H1 (cell line): ENCODE results near the gene NANOS2. TPM values are rescaled to one million over a fixed set of nuclear protein-coding genes. Genes with fewer than 3 reads are reported as not detected.

Experiments
- ATF3 ChIP-seq: IDR thresholded peaks from 2 replicates; pipeline ENCODE4 v1.6.1; 2011; ENCODE audit warnings: low read depth, mild to moderate bottlenecking, low read length; ENCODE audit not compliant: insufficient read depth
- BCL11A ChIP-seq, 2 experiments: IDR thresholded peaks; one replicate each; pipeline ENCODE4 v1.6.1; 2011; ENCODE audit warnings: low read depth in 2 of 2, low read length in 2 of 2, mild to moderate bottlenecking in 2 of 2
- BRCA1 ChIP-seq: IDR thresholded peaks from 2 replicates; pipeline ENCODE4 v1.6.1; 2012; ENCODE audit warnings: low read depth, low read length, improper control_type of control experiment
- CEBPB ChIP-seq: IDR thresholded peaks from 2 replicates; pipeline ENCODE4 v1.6.1; 2012; ENCODE audit warnings: low read depth, low read length
- CHD1 ChIP-seq: IDR thresholded peaks from 2 replicates; pipeline ENCODE4 v1.6.1; 2012; ENCODE audit warnings: low read depth, low read length, improper control_type of control experiment
- E2F6 ChIP-seq: IDR thresholded peaks from 2 replicates; pipeline ENCODE4 v1.6.1; 2012; ENCODE audit warnings: inconsistent platforms
- EGR1 ChIP-seq: IDR thresholded peaks from 2 replicates; pipeline ENCODE4 v1.6.1; 2011; ENCODE audit warnings: low read depth, low read length, borderline replicate concordance
- EP300 ChIP-seq, 2 experiments: IDR thresholded peaks; 1 replicate in 1 of 2; 2 replicates in 1 of 2; pipeline ENCODE4 v1.6.1; 2011 to 2012; ENCODE audit warnings: low read depth in 2 of 2, low read length in 2 of 2, mild to moderate bottlenecking in 2 of 2, borderline replicate concordance in 1 of 2, inconsistent platforms in 1 of 2, moderate library complexity in 1 of 2
- EZH2 ChIP-seq: fragments of 200-600 bp; sonication (generic); IDR thresholded peaks from 2 replicates; pipeline ENCODE4 v1.7.1; 2012; ENCODE audit warnings: low read depth, mild to moderate bottlenecking, moderate library complexity, low read length, inconsistent platforms; ENCODE audit not compliant: severe bottlenecking
- GTF2F1 ChIP-seq: IDR thresholded peaks from 2 replicates; pipeline ENCODE4 v1.6.1; 2012; ENCODE audit warnings: low read depth, low read length, improper control_type of control experiment, borderline replicate concordance
- HDAC2 ChIP-seq, 2 experiments: fragments of 300-600 bp in 1 of 2; sonication (generic) in 1 of 2; IDR thresholded peaks; 2 replicates each; pipeline ENCODE4 v1.6.1; 2011 to 2012; ENCODE audit warnings: low read depth in 2 of 2, low read length in 2 of 2, mild to moderate bottlenecking in 2 of 2, moderate library complexity in 2 of 2, borderline replicate concordance in 1 of 2, inconsistent platforms in 1 of 2
- HDAC6 ChIP-seq: IDR thresholded peaks from one replicate; pipeline ENCODE4 v1.7.1; 2012; ENCODE audit warnings: low read depth, mild to moderate bottlenecking, inconsistent platforms, low read length, moderate library complexity
- NANOG ChIP-seq: IDR thresholded peaks from 2 replicates; pipeline ENCODE4 v1.6.1; 2011; ENCODE audit warnings: low read length, low read depth, mild to moderate bottlenecking, inconsistent platforms; ENCODE audit not compliant: insufficient read depth, poor library complexity, severe bottlenecking
- POLR2A ChIP-seq, 2 experiments: IDR thresholded peaks; 1 replicate in 1 of 2; 2 replicates in 1 of 2; pipeline ENCODE4 v1.6.1; 2011; ENCODE audit warnings: low read depth in 2 of 2, low read length in 2 of 2, mild to moderate bottlenecking in 2 of 2; ENCODE audit errors: control extremely low read depth in 1 of 2
- RXRA ChIP-seq: IDR thresholded peaks from 2 replicates; pipeline ENCODE4 v1.6.1; 2011; ENCODE audit warnings: low read depth, mild to moderate bottlenecking, low read length, moderate library complexity; ENCODE audit not compliant: insufficient read depth
- SIN3A ChIP-seq, 2 experiments: IDR thresholded peaks in 1 of 2; conservative IDR thresholded peaks in 1 of 2; 2 replicates each; pipeline ENCODE4 v1.6.1; 2011 to 2012; ENCODE audit warnings: low read length in 2 of 2, improper control_type of control experiment in 1 of 2, low read depth in 1 of 2, mild to moderate bottlenecking in 1 of 2
- SP2 ChIP-seq: IDR thresholded peaks from 2 replicates; pipeline ENCODE4 v1.6.1; 2012; ENCODE audit warnings: mild to moderate bottlenecking, low read length, inconsistent platforms
- TEAD4 ChIP-seq: IDR thresholded peaks from 2 replicates; pipeline ENCODE4 v1.6.1; 2012; ENCODE audit warnings: low read depth, low read length, inconsistent platforms, mixed read lengths
- USF2 ChIP-seq: IDR thresholded peaks from 2 replicates; pipeline ENCODE4 v1.6.1; 2011; ENCODE audit warnings: low read length, improper control_type of control experiment
- ZNF274 ChIP-seq: IDR thresholded peaks from 2 replicates; pipeline ENCODE4 v1.7.0; 2012; ENCODE audit warnings: low read length, borderline replicate concordance; ENCODE audit errors: extremely low read depth
- polyA plus RNA-seq, 7 experiments: library from polyadenylated mRNA; depleted of rRNA in 3 of 7; stranded (reverse) in 5 of 7; unstranded in 2 of 7; fragments of >200 nt in 5 of 7; fragments of 200-250 nt in 2 of 7; gene quantifications; 1 replicate in 5 of 7; 2 replicates in 1 of 7; 4 replicates in 1 of 7; pipeline versions ENCODE4 v1.2.1 to v1.2.3, GENCODE V29; 2011 to 2013; ENCODE audit warnings: missing spikeins in 2 of 7, mixed read lengths in 2 of 7
- total RNA-seq: library from RNA; stranded (reverse); fragmentation: NEBNext Ultra II Directional; extraction: Animal tissue kit (Norgen Biotek cat#: 25700); gene quantifications from 2 replicates; pipeline ENCODE4 v1.2.1, GENCODE V29; 2021

The NANOS2 gene
- total and polyA plus RNA-seq, 2 of the 8 experiments (the other 6 are each of a cell fraction or from before 2014, with no cell fraction given), result 0.20 TPM; not detected in 1

GRCh38 chr19:45952686-45953505 is 38.3 kb upstream of the NANOS2 start (continued):
- TF ChIP-seq SP2 (no peak), TEAD4 (no peak), EP300 (IDR thresholded peaks at IDR 0.05; ENCODE audit: borderline replicate concordance in 1 of 2, low read depth in 2 of 2, low read length in 2 of 2) (peak in 1 of 2 experiments; percentile 2; a peak in 1 of 3 replicates), USF2 (no peak), CHD1 (no peak), BRCA1 (no peak), HDAC6 (no peak), HDAC2 (IDR thresholded peaks at IDR 0.05; ENCODE audit: borderline replicate concordance in 1 of 2, low read depth in 2 of 2, low read length in 2 of 2) (peak in 1 of 2 experiments; percentile 99; a peak in 3 of 4 replicates), RXRA (no peak), EGR1 (0 out of 2 replicates have a peak, but pooled peaks have one; percentile 48), ATF3 (no peak), GTF2F1 (no peak), EZH2 (no peak), NANOG (no peak), E2F6 (peak; percentile 49; the same call in 1 of the 2 replicates), CEBPB (no peak), POLR2A (IDR thresholded peaks at IDR 0.05; ENCODE audit: control extremely low read depth in 1 of 2, low read depth in 2 of 2, low read length in 2 of 2) (peak in 1 of 2 experiments; percentile 56; a peak in 2 of 3 replicates), SIN3A (conservative IDR thresholded peaks at IDR 0.05 in 1 of 2, IDR thresholded peaks at IDR 0.05 in 1 of 2; ENCODE audit: low read depth in 1 of 2, low read length in 2 of 2) (peak; percentile 99), BCL11A (IDR thresholded peaks at IDR 0.05; ENCODE audit: low read depth in 2 of 2, low read length in 2 of 2) (no peak), ZNF274 (no peak)
